Measurements from ENCODE around the gene PACSIN2.

Gene PACSIN2

GRCh38 chr22:43053176-43053575 lies 38.2 kb upstream of the PACSIN2 start:
- Histone ChIP-seq H3K4me3 (replicated peaks; ENCODE audit: insufficient read depth, low read length) (no peak overlapping the region), H3K27ac (replicated peaks) (no peak overlapping the region), H3K27me3 (ENCODE audit: insufficient read depth, poor library complexity, severe bottlenecking) (no peaks in the 10 kb centered on the region)
- no peak for TF ChIP-seq POLR2AphosphoS5 (IDR thresholded peaks at IDR 0.05; ENCODE audit: low read depth)
- TF ChIP-seq SPI1 (IDR thresholded peaks at IDR 0.05; ENCODE audit: borderline replicate concordance, low read depth): no peak
- peak; percentile 11 for TF ChIP-seq CTCF (IDR thresholded peaks at IDR 0.05; ENCODE audit: insufficient read depth, low read length)
- DNase-seq (ENCODE audit: low read depth in 1 of 2, low spot score in 1 of 2): peak in 1 of 2 experiments; percentile 6

GRCh38 chr22:43050995-43051394 lies 36.0 kb upstream of the PACSIN2 start:
- no peaks in the 10 kb centered on the region for H3K27me3 ChIP-seq (ENCODE audit: insufficient read depth, poor library complexity, severe bottlenecking)
- no peak for TF ChIP-seq CTCF (IDR thresholded peaks at IDR 0.05; ENCODE audit: insufficient read depth, low read length)
- TF ChIP-seq, protein P1, sequence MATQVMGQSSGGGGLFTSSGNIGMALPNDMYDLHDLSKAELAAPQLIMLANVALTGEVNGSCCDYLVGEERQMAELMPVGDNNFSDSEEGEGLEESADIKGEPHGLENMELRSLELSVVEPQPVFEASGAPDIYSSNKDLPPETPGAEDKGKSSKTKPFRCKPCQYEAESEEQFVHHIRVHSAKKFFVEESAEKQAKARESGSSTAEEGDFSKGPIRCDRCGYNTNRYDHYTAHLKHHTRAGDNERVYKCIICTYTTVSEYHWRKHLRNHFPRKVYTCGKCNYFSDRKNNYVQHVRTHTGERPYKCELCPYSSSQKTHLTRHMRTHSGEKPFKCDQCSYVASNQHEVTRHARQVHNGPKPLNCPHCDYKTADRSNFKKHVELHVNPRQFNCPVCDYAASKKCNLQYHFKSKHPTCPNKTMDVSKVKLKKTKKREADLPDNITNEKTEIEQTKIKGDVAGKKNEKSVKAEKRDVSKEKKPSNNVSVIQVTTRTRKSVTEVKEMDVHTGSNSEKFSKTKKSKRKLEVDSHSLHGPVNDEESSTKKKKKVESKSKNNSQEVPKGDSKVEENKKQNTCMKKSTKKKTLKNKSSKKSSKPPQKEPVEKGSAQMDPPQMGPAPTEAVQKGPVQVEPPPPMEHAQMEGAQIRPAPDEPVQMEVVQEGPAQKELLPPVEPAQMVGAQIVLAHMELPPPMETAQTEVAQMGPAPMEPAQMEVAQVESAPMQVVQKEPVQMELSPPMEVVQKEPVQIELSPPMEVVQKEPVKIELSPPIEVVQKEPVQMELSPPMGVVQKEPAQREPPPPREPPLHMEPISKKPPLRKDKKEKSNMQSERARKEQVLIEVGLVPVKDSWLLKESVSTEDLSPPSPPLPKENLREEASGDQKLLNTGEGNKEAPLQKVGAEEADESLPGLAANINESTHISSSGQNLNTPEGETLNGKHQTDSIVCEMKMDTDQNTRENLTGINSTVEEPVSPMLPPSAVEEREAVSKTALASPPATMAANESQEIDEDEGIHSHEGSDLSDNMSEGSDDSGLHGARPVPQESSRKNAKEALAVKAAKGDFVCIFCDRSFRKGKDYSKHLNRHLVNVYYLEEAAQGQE (IDR thresholded peaks at IDR 0.05; ENCODE audit: insufficient replicate concordance, low read depth): no peak
- TF ChIP-seq GABPA (IDR thresholded peaks at IDR 0.05; ENCODE audit: low read depth): no peak
- TF ChIP-seq POLR2AphosphoS5 (IDR thresholded peaks at IDR 0.05; ENCODE audit: low read depth): no peak
- TF ChIP-seq SPI1 (IDR thresholded peaks at IDR 0.05; ENCODE audit: borderline replicate concordance, low read depth): no peak
- no peak overlapping the region for H3K27ac ChIP-seq (replicated peaks)
- no peak for DNase-seq (ENCODE audit: low read depth in 1 of 2, low spot score in 1 of 2)
- H3K4me3 ChIP-seq (replicated peaks; ENCODE audit: insufficient read depth, low read length): no peak overlapping the region

DNA sequence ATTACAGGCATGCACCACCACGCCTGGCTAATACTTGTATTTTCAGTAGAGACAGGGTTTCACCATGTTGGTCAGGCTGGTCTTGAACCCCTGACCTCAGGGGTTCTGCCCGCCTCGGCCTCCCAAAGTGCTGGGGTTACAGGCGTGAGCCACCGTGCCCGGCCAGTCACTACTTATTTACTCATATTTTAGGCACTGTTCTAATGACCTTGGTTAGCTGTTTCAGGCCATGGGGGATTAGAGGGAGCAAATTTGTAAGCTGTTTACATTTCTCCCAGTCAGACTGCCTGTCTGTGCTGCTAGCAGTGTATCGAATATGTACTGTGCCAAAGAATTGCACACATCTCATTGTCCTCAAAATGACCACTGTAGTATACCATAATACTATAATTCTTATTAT lies 32.7 kb upstream of the PACSIN2 start:
- Histone ChIP-seq H3K4me3 (replicated peaks; ENCODE audit: insufficient read depth, low read length) (no peak overlapping the region), H3K27ac (replicated peaks) (no peak overlapping the region), H3K27me3 (ENCODE audit: insufficient read depth, poor library complexity, severe bottlenecking) (no peaks in the 10 kb centered on the region)
- no peak for DNase-seq (ENCODE audit: low read depth in 1 of 2, low spot score in 1 of 2)
- TF ChIP-seq POLR2AphosphoS5 (IDR thresholded peaks at IDR 0.05; ENCODE audit: low read depth) (no peak), SPI1 (IDR thresholded peaks at IDR 0.05; ENCODE audit: borderline replicate concordance, low read depth) (no peak), CTCF (IDR thresholded peaks at IDR 0.05; ENCODE audit: insufficient read depth, low read length) (no peak), GABPA (IDR thresholded peaks at IDR 0.05; ENCODE audit: low read depth) (no peak)
- TF ChIP-seq, protein P1 (IDR thresholded peaks at IDR 0.05; ENCODE audit: insufficient replicate concordance, low read depth): no peak

- no peak overlapping the region for H3K4me3 ChIP-seq (replicated peaks; ENCODE audit: insufficient read depth, low read length)
- TF ChIP-seq SPI1 (IDR thresholded peaks at IDR 0.05; ENCODE audit: borderline replicate concordance, low read depth): no peak
- TF ChIP-seq CTCF (IDR thresholded peaks at IDR 0.05; ENCODE audit: insufficient read depth, low read length): no peak
- TF ChIP-seq POLR2AphosphoS5 (IDR thresholded peaks at IDR 0.05; ENCODE audit: low read depth): no peak
- TF ChIP-seq, protein P1 (IDR thresholded peaks at IDR 0.05; ENCODE audit: insufficient replicate concordance, low read depth): no peak
Measured at GRCh38 chr22:43044290-43044712, 29.4 kb upstream of the PACSIN2 start.

More at GRCh38 chr22:43044290-43044712, 29.4 kb upstream of the PACSIN2 start:
- Histone ChIP-seq H3K27me3 (ENCODE audit: insufficient read depth, poor library complexity, severe bottlenecking) (no peaks in the 10 kb centered on the region), H3K27ac (replicated peaks) (no peak overlapping the region)
- no peak for DNase-seq (ENCODE audit: low read depth in 1 of 2, low spot score in 1 of 2)
